GM21786 (cell line): Measurements from ENCODE around the gene COL18A1.
"Not testable (repeated sequence)": the region's sequence is repeated elsewhere in the genome, so short reads cannot be mapped to it uniquely, and the experiment has no call there.

ENCODE experiments used
- ATAC-seq: cut with Tn5 transposase; IDR thresholded peaks from one replicate; pipeline ENCODE4 v1.9.1; 2021; ENCODE audit not compliant: unreplicated experiment

The COL18A1 gene

GRCh38 chr21:45366931-45367401 is 38.0 kb upstream of the COL18A1 start:
- ATAC-seq = no peak

GRCh38 chr21:45367402-45368351 is 37.3 kb upstream of the COL18A1 start:
- ATAC-seq = no peak

DNA sequence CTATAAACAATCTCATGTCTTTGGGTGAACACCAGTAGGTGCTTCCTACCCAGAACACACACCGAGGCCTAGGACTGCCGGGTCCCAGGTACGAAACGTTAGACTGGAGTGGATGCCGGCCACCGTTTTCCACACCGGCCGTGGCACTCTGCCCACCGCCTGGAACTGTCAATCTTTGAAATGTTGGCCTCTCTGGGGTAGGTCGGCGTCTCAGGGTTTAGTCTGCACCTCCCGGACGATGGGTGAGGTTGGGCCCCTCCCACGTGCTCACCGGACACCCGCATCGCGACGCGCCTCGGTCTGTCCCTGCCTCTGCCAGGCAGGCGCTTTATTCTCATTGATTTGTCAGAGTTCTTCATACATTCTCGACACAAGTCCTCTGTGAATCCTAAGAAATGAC is 35.9 kb upstream of the COL18A1 start:
- not testable (repeated sequence) for ATAC-seq

- no peak for ATAC-seq
These were observed 34.4 kb upstream of the COL18A1 start for GRCh38 chr21:45370575-45370974.

GRCh38 chr21:45371081-45371480 is 33.9 kb upstream of the COL18A1 start:
- no peak for ATAC-seq

- ATAC-seq = no peak
These were observed 33.3 kb upstream of the COL18A1 start for GRCh38 chr21:45371655-45372054.

DNA sequence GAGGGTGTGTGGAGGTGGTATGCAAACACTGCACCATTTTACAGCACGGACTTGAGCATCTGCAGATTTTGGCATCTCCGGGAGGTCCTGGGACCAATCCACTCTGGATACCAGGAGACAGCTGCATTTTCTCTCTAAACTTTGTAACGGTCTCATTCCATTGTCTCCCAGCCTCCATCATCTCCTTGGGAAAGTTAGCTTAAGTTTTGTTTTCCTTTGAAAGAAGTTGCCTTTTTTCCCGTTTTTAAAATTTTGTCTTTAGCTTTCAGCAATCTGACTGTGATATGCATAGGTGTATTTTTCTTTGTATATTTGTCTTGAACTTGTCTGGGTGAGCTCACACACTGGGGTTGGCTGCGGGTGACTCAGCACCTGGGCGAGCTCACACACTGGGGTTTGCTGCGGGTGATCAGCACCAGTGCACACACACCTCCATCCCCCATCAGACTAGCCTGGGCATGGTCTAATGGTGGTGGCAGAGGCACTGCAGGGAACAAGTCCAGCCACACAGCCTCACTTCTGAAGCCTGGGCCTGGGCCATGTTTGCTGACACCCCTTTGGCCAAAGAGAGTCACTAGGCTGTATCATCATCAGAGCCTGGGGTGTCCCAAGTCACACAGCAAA is 32.1 kb upstream of the COL18A1 start:
- ATAC-seq = no peak

GRCh38 chr21:45373991-45374816 is 30.8 kb upstream of the COL18A1 start:
- no peak for ATAC-seq

DNA sequence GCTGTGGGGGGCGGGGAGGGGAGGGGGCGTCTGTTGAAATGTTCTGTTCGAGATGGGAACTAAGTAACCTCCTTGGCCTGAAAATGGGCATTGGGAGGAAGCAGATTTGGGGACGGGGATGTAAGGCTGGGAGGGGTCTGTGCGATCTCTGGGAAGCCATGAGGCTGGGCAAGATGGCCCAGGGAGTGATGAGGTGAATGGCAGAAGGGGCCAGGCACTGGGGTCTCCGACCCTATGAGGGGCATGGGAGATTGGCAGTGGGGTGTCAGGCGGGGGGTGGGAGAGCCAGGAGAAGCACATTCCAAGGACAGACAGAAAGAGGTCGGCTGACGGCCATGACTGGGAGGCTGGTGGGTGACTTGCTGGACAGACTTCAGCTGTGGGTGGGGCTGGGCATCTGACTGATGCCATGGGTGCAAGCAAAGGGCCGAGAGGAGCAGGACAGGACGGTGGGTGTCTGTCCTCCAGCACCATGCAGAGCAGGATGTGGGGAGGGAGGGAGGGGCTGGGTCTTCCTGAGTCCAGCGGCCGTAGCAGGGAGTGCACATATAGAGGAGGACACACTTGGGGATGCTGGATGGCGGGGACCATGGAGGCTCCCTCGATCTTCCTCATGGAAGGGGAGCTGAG is 30.0 kb upstream of the COL18A1 start:
- no peak for ATAC-seq

DNA sequence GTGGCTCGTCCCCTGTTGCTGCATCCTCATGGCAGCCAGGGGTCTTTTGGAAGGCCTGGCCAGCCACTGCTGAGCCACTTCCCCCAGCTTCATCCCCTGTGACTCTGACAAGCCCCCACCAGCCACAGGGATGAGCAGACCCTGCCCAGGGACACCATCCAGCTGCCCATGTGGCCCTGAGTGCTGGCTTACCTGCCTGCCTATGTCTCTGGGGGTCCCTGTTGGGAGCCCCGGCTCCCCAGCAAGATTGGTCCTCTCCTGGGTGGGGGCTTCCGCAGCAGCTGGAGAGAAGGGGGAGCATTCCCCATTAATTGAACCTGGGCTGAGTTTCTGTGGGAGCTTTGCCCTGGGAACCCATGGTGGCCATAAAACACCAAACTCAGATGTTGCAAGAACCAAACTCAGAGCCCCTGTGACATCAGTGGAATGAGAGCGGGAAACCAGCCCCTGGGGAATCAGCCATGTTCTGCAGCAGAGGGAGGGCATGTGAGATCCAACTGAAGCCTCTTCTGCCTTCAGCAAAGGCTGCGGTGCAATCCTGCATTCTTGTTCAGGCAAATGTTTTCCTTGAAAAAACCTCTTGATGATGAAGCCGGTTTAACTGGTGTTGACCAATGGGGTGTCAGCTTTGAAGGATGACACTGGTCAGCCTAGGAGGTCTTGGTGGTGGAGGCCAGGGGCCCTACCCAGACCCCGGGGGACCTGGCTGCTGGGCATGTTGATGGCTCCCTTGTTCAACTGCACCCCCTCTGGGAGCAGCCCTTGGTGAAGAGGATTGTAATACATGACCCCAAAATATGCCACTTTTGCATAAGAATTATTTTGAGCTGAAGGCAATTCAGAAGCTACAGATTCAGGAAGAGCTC is 28.3 kb upstream of the COL18A1 start:
- no peak for ATAC-seq

DNA sequence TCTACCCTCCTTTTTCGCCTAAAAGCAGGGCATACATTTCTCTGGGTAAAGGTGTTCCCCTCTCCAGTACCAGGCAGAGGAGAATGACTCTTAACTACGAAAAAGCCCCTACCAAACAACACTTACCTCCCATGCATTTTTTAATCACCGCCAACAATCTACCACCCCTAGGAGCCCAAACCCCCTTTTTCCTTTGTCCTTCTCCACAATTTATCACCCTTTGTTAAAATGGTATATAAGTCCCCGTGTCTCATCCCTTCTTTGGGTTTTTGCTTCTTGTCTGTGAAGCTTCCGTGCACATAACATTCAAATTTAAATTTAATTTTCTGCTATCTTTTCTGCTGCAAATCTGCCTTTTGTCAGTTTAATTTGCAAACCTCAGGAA is 27.6 kb upstream of the COL18A1 start:
- no peak for ATAC-seq

DNA sequence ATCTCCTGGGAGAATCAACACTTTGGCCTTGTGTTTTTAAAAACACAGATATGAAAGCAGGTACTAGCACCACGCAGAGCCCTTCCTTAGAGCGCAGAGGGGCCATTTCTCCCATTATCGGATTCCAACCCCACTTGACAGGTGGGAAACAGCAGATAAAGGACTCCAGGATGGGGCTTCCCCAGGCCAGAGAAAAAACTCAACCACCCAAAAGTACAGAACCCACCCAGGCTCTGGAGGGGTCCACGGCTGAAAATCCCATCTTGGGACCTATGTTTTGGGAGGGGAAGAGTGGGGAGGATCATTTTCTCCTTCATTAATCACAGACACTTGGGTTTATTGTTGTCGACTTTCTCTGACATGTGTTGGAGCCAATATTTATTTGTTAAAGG is 27.1 kb upstream of the COL18A1 start:
- no peak for ATAC-seq

DNA sequence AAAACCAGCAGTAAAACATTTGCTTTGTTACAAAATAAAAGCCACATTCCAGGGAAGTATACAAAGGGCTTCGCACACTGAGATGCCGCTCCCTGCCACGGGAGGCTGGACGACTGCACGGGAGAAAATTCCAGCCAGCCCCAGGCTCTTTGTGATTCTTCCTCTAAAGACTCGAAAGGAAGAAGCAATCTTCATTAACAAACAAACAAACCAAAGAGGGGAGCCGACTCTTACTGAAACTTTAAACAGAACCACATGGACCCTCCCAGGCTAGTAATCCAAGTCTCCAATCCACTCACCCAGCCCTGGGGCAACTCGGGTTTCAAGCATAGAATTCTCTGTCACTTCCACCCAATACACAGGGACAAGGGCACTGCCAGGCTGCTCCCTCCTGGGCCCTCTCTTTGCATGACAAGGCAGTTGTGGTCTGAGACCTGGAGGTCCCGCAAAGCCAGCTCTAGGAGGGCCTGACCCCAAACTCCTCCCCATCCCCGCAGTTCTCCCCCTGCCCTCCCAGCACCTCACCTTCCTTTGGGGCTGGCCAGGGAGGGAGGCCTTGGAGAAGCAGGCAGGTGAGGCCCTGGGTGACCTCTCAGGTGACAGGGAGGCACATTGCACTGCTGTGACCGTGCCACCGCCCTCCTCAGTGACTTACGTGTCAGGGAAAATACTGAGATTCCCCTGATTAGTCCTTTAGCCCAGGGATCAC is 26.6 kb upstream of the COL18A1 start:
- no peak for ATAC-seq

- no peak for ATAC-seq
These were observed 25.6 kb upstream of the COL18A1 start for GRCh38 chr21:45379171-45379900.

DNA sequence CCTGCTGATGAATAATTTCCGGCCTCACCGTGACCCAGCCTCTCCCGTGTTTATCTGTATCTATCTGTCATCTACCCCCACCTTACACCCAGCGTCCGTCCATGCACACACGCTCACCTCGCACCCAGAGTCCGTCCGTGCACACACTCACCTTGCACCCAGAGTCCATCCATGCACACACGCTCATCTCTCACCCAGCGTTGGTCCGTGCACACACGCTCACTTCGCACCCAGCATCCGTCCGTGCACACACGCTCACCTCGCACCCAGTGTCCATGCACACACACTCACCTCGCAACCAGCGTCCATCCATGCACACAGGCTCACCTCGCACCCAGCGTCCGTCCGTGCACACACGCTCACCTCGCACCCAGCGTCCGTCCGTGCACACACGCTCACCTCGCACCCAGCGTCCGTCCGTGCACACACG is 25.0 kb upstream of the COL18A1 start:
- no peak for ATAC-seq

- no peak for ATAC-seq
These were observed 24.4 kb upstream of the COL18A1 start for GRCh38 chr21:45380566-45380965.

- no peak for ATAC-seq
These were observed 23.8 kb upstream of the COL18A1 start for GRCh38 chr21:45381036-45381787.
